Stimulated activated CD8-positive, alpha-beta memory T cell treated with anti-CD3 and anti-CD28 coated beads, Interleukin-4, amount 100 ng/mL, for 48 hours (primary cell): ENCODE measurements around the gene NTN4.
A peak's percentile ranks its signal among the peaks of the same experiment; 100 is the strongest.

ENCODE experiments used
- DNase-seq: peaks from one replicate; pipeline ENCODE4 v3.0.0-alpha.2; 2020

Gene NTN4

GRCh38 chr12:95653771-95654546 lies 136.6 kb downstream of the NTN4 start:
- DNase-seq: no peak

DNA sequence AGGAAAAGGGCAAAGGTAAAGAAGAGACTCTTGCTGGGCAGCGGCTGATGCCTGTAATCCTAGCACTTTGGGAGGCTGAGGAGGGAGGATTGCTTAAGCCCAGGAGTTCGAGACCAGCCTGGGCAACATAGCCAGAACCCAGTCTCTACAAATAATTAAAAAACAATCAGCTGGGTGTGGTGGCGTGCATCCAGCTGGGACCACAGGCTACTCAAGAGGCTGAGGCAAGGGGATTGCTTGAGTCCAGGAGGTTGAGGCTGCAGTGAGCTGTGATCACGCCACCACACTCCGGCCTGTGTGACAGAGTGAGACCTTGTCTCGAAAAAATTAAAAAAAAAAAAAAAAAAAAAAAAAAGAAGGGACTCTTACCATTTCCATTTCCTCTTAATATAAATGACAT lies 138.9 kb downstream of the NTN4 start:
- no peak for DNase-seq

DNA sequence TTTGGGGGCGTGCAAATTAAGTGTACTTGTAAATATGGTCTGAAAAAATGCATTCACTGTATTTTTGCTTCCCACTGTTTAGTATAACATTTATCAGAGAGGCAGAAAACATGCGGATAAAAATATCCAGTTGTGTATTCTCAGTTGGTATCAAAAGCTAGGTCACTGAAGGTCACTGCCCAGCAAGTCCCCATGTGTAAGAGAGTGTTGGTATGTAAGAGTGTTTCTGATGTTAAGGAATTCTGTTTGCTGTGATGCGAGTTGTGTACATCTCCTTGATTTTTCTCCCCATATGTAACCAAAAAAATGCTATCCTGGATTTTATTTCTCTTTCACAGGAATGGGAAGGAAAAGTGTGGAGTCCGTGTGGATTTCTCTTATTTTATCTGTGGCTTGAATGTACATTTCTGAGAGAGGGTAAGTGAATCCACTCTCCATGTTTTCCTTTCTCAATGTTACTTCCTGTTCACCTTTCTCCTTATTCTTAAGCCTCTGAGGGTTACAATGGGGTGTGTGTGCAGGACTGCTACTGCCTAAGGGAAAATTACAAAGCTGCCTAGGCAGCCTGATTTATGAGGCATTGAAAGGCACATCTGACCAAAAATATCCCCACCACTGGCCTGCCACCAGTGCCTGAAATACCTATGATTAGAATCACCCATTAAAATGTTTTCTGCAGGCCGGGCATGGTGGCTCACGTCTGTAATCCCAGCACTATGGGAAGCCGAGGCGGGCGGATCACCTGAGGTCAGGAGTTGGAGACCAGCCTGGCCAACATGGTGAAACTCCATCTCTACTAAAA lies 141.4 kb downstream of the NTN4 start:
- DNase-seq: no peak

- DNase-seq: no peak
Observed at GRCh38 chr12:95646781-95647190, 143.8 kb downstream of the NTN4 start.

DNA sequence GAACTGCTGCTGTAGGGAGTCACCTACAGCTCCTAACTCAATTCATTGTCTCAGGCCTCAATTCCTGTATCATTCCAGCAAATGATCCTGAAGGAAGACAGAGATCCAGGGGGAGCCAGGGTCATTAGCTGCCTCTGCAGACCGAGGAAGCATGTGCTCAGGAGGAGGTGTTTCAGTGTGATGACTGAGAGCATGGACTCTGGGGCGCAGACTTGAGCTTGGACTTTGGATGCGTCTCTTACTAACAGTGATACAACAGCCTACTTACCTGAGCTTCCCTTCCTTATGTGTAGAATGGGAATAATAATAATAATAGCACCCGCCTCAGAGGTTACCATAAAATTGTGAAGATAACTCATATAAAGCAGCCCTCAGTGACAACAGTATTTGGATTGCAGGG lies 147.3 kb downstream of the NTN4 start:
- no peak for DNase-seq

GRCh38 chr12:95642583-95642982 lies 148.0 kb downstream of the NTN4 start:
- no peak for DNase-seq

DNA sequence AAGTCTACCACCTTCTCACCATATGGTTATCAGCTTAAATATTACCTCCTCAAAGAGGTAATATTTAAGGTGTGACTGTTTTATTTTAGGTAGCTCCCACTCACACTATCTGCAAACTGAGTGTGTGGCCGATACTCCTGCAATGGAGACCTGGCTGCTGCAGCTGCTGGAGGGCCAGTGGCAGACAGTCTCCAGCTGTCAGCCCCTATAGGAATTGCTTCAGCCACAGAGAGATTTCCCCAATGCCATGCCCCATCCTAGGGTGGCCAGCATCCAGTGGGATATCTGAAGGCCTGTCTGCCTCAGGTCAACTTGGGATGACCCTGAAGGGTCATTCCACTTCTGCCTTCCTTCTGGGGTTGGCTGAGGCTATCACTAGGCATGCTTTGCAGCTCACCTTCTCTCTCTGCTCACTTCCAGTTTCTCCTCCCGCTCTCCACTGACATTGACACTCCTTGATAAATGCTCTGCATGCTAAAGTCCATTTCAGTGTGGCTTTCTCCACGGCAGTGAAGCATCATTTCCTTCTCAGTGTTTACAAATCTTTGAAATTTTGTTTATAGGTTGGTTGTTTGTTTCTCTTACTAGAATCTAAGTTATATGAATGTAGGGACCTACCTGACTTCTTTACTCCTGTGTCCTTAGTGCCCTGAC lies 149.1 kb downstream of the NTN4 start:
- no peak for DNase-seq

GRCh38 chr12:95640516-95640915 lies 150.0 kb downstream of the NTN4 start:
- DNase-seq: no peak

DNA sequence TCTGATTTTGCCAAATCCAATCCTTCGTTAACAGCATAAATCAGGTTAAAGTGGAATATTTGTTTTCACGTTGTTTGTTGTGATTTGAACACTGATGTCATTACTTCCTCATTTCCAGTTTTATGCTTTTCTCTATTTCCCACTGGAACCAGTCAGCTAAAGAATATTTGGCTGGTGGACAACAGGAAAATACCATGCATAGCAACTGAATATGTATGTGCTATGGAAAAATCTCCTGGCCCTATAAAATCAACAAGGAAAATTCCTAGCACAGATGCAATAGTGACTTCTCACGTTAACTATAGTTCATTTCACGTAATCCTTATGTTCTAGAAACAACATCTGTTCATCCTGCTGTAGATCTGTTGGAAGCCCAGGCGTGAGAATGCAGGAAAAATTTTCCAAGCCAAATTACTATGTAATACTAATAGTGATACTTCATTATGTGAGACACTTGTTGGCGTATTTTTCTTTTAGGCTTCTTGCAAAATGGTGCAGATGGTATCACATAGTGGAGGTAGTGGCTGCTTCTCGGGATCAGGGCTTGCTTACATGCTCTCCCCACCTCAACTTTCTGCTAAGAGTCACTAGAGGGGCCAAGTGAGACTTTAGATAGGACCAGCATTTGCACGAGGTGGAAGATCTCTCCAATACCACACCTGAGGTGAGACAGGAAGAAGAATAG lies 153.0 kb downstream of the NTN4 start:
- DNase-seq: no peak

- DNase-seq: no peak
Observed at GRCh38 chr12:95637010-95637409, 153.6 kb downstream of the NTN4 start.

GRCh38 chr12:95634622-95635621 lies 155.6 kb downstream of the NTN4 start:
- DNase-seq: no peak

DNA sequence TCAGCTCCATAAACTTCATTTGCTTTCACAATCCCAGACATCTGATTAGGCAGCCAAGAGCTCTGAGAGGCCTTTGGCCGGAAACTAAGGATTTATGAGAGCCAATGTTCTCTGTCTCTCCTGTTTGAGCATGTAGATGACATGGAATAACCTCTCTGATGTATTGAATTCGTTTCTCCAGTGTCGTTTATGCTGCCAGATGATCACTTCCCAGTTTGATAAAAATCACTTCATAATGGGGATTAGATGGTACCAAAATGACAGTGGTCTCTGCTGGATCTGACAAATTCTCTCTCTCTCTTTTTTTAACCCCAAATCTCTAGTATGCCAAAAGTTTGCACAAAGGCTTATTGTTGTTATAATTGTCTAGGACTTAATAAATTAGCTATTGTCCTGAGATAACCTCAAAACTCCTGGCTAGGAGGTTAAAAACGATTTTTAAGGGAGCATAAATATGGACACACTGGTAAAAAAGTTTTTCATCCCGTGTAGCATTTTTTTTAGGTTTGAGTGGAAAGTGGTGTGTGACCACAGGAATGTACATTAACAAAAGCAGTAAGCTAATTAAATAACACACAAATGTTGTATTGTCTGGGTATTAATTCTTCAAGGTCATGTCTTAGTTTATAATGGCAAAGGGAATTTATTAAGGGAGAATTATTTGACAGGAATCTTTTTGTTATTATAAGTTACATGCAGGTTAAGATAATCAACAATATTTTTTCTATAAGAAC lies 156.7 kb downstream of the NTN4 start:
- DNase-seq: no peak

GRCh38 chr12:95633049-95633731 lies 157.4 kb downstream of the NTN4 start:
- peak; percentile 26 for DNase-seq

DNA sequence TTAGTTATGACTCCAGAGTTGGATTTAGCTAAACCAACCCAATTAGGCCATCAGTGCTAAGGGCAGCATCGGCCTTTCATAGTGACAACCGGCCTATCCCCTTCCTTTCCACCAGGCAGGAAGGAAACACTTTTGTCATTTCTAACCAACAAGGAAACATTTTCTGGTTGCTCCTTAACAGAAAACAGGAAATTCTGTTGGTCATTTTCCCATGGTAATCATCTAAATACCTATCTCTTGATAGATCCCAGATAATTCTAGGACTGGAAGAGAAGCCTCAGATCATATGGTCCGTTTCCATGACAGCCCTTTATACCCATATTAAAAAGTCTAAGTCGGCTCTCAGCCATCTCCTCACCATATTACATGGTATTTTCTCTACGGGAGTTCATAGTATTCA lies 160.1 kb downstream of the NTN4 start:
- no peak for DNase-seq

DNA sequence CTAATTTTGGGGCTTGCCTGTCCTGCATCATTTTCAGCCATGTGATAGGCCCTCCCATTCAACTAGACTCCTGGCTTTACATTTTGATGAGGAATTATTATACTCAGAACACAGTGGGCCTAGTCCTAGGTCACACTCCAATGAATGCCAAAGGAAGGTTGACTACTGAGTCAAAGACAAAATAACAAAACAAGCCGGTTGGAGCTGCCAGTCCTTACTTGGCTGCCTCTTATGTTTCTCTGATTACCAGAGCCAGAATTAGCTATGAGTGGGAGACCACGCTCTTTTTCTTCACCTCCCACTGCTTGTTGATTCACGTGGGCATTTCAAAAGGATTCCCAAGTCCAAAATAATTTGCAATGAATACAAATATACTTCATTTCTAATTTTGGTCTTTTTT lies 161.2 kb downstream of the NTN4 start:
- no peak for DNase-seq

DNA sequence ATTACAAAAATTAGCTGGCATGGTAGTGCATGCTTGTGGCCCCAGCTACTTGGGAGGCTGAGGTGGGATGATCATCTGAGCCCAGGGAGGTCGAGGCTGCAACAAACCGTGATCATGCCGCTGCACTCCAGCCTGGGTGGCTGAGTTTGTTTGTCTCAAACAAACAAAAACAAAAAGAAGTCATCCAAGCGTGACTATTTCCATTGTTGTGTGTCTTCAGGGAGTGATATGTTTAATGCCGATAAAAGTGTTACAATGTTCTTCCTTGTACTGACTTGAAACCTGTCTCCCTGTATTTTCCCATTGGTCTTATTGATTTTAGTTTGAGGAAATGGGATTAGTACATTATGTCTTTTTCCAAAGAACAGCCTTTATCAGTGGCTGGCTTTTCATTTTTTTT lies 163.7 kb downstream of the NTN4 start:
- DNase-seq: no peak

DNA sequence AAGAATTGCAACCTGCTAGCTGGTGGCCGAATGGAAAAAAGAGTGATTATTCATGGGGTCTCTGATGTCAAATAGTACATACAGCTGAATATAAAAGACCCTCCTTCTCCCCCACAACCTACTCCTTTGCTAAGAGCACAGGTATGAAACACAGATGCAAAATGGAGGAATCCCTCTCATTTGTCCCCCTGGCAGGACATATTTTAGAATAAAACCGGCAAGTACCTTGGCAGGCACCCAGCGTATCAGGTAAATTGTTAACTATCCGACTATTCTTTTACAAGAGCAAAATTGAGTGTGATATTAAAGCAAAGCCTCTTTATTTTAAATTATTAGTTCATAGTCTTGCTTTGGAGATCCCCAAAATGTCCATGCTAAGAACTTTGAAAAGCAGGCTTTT lies 165.6 kb downstream of the NTN4 start:
- no peak for DNase-seq

DNA sequence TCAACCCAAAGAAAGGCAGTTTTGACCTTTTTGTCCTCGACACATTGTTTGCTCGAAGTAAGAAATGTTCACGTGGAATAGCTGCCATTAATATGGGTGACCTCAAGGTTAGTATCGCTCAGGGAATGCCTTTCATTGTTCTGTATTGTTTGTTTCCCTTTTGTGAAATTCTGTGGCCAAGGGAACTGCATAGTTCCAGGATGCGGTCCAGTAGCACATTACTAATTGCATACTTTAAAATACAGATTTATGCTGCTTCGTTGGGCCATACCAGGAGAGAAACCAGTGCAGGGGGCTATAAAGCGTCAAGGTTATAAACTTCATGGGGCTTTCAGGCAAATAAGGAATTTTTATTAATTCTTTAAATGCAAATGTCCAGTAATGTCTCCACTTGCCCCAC lies 166.0 kb downstream of the NTN4 start:
- DNase-seq: no peak

DNA sequence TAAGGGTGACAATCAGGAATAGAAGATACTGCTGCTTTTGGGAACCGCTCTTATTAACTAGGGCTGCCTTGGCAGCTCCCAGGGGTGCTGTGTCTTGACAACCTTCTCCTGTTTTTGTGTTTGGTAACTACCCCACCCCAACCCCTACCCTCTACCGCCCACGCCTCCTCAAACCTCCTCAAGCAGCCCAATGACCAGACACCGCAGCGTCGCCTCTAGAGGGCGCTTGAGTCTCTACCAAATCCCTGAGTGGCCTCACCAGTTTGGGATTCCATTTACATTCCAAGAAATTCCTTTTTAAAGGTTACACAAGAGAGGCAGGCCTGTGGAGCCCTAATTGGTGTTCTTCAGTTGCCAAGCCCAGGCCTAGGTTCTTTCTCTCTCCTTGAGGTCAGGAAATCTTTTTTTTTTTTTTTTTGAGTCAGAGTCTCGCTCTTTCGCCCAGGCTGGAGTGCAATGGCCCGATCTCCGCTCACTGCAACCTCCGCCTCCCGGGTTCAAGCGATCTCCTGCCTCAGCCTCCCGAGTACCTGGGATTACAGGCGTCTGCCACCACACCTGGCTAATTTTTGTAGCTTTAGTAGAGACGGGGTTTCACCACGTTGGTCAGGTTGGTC lies 166.9 kb downstream of the NTN4 start:
- DNase-seq: peak; percentile 48

DNA sequence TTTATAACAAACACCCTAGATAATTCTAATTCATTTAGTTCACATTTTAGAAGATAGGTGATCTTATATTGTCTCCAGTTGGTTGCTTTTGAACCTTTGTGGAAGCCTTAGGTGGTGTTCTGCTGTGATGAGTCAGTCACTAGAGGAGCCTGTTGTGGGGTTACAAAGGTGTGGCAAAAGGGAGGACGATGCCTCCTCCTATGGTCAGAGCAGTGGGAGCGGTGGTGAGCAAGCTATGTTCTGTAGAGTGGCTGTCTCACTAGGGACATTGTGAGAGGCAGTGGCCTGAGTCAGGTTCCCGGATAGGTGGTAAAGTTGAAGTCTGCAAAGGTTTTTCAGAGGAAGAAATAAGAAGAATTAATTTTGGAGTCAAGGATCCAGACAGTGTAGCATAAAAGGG lies 167.7 kb downstream of the NTN4 start:
- DNase-seq: no peak
